Upper lobe of right lung (tissue), 1 donor: ENCODE results near the gene SMAP1. TPM values are rescaled to one million over a fixed set of nuclear protein-coding genes. Genes with fewer than 3 reads are reported as not detected.

ENCODE experiments used
- ATAC-seq: fragments of 200-7000 bp; cut with Tn5 transposase; one replicate; pipeline ENCODE4 v1.9.1; 2020; ENCODE audit warnings: mild to moderate bottlenecking, moderate library complexity
- DNase-seq: peaks from one replicate; pipeline ENCODE4 v3.0.0-alpha.2; 2020
- H3K27ac ChIP-seq: fragments of 200-600 bp; one replicate; pipeline ENCODE4 v1.8.0; 2022
- H3K27me3 ChIP-seq: fragments of 200-600 bp; one replicate; pipeline ENCODE4 v1.8.0; 2022; ENCODE audit warnings: mild to moderate bottlenecking
- H3K36me3 ChIP-seq: fragments of 200-600 bp; one replicate; pipeline ENCODE4 v1.8.0; 2022
- H3K4me1 ChIP-seq: fragments of 200-600 bp; one replicate; pipeline ENCODE4 v1.8.0; 2022
- H3K4me3 ChIP-seq: fragments of 200-600 bp; one replicate; pipeline ENCODE4 v1.8.0; 2022; ENCODE audit warnings: mild to moderate bottlenecking
- H3K9me3 ChIP-seq: fragments of 200-600 bp; one replicate; pipeline ENCODE4 v1.8.0; 2022
- CTCF ChIP-seq: fragments of 200-600 bp; IDR thresholded peaks from one replicate; pipeline ENCODE4 v1.8.0; 2022; ENCODE audit warnings: antibody characterized with exemption
- intact Hi-C: fragments of 100-400 bp; cut with DNase I; formaldehyde crosslinking; loops from one replicate; pipeline ENCODE4 v1.11.0; 2022
- total RNA-seq: library from RNA; stranded (reverse); fragmentation: NEBNext Ultra II Directional; extraction: Animal tissue kit (Norgen Biotek cat#: 25700); gene quantifications from one replicate; pipeline ENCODE4 v1.2.1, GENCODE V29; 2021
- donor health status: DM: no; HTN: yes; CAD: no; lungs with severe emphysema.

The SMAP1 gene
- total RNA-seq, 1 donor from 2014 or later, result 25.0 TPM

DNA sequence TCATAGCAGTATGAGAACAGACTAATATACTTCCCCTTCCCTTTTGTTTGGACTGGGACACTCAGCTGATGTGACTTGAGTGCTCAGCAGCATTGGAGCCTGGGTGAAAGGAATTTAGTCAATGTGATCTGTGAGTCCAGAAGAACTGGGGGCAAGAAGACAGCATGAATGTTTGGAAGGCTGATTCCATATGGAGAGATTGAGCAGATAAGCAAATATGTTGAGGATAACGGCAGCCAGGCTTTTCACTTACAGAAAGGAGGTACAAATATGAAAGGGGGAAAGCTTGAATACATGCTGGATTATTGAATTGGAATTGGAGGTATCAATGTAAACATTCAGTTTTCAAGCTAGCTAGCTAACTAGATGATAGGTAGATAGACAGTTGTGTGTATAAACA lies 37.8 kb upstream of the SMAP1 start:
- H3K4me1 ChIP-seq, result no peaks in the 10 kb centered on the region
- ATAC-seq (no peak), DNase-seq (no peak)
- no peaks in the 10 kb centered on the region for H3K9me3 ChIP-seq
- H3K4me3 ChIP-seq, result no peak overlapping the region
- intact Hi-C loops, result no loop called here
- no peak for TF ChIP-seq CTCF
- no peak overlapping the region for H3K27ac ChIP-seq
- H3K36me3 ChIP-seq, result no peaks in the 10 kb centered on the region
- H3K27me3 ChIP-seq, result no peaks in the 10 kb centered on the region

DNA sequence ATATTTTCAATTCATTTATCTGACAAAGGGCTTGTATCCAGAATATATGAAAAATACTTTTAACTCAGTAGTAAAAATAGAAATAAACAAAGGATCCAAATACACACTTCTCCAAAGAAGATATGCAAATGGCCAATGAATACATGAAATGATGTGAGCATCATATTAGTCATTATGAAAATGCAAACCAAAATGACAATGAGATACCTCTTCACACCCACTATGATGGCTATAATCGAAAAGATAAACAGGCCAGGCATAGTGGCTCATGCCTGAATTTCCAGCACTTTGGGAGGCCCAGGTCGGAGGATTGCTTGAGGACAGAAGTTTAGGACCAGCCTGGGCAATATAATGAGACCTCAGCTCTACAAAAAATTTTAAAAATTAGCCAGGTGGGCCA lies 33.8 kb upstream of the SMAP1 start:
- intact Hi-C loops, result no loop called here
- Histone ChIP-seq H3K36me3 (no peaks in the 10 kb centered on the region), H3K4me3 (no peak overlapping the region), H3K27me3 (no peaks in the 10 kb centered on the region), H3K27ac (no peak overlapping the region), H3K4me1 (no peaks in the 10 kb centered on the region), H3K9me3 (no peaks in the 10 kb centered on the region)
- DNase-seq (no peak), ATAC-seq (no peak)
- no peak for TF ChIP-seq CTCF

GRCh38 chr6:70636596-70636995 lies 31.1 kb upstream of the SMAP1 start:
- no peaks in the 10 kb centered on the region for H3K4me1 ChIP-seq
- DNase-seq, result no peak
- intact Hi-C loops, result no loop called here
- TF ChIP-seq CTCF, result no peak
- no peaks in the 10 kb centered on the region for H3K36me3 ChIP-seq
- no peaks in the 10 kb centered on the region for H3K9me3 ChIP-seq
- ATAC-seq, result no peak
- H3K27ac ChIP-seq, result no peak overlapping the region
- H3K4me3 ChIP-seq, result no peak overlapping the region
- no peaks in the 10 kb centered on the region for H3K27me3 ChIP-seq

GRCh38 chr6:70638468-70638867 lies 29.2 kb upstream of the SMAP1 start:
- Histone ChIP-seq H3K36me3 (no peaks in the 10 kb centered on the region), H3K27me3 (no peaks in the 10 kb centered on the region), H3K4me3 (no peak overlapping the region), H3K27ac (no peak overlapping the region), H3K9me3 (no peaks in the 10 kb centered on the region), H3K4me1 (no peaks in the 10 kb centered on the region)
- DNase-seq (no peak), ATAC-seq (no peak)
- intact Hi-C loops, result no loop called here
- TF ChIP-seq CTCF, result no peak

DNA sequence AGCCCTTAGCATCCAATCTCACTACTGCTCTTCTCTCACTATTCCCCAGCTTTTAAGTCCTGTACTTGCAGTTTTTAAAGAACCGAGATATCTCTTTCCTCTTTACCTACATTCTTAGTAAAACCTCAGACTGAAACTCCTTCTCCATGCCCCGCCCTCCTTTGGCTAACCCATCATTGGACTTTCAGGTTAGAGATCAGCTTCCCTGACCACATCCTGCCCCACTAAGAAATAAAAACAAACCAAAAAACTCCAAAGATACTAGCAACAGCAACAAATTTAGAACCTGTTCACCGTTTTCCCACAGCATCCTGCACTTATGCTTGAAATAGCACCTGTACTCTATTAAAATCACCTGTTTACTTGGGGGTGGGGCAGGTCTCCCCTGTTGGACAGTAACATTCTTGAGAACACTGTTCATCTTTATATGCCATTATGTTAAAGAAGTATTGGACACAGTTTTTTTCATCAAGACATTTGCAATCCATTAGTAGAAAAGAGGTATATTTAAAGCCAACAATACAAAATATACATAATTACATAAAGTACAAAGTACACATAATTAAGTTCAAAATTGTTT lies 16.3 kb upstream of the SMAP1 start:
- H3K4me3 ChIP-seq, result no peak overlapping the region
- H3K9me3 ChIP-seq, result no peaks in the 10 kb centered on the region
- no peaks in the 10 kb centered on the region for H3K4me1 ChIP-seq
- no peak for TF ChIP-seq CTCF
- intact Hi-C loops, result no loop called here
- no peaks in the 10 kb centered on the region for H3K27me3 ChIP-seq
- H3K36me3 ChIP-seq, result no peaks in the 10 kb centered on the region
- H3K27ac ChIP-seq, result no peak overlapping the region
- DNase-seq (no peak), ATAC-seq (no peak)

- no peaks in the 10 kb centered on the region for H3K27me3 ChIP-seq
- intact Hi-C loops, result no loop called here
- ATAC-seq, result no peak
Measured at GRCh38 chr6:70652216-70652615, 15.5 kb upstream of the SMAP1 start.

More at GRCh38 chr6:70652216-70652615, 15.5 kb upstream of the SMAP1 start:
- H3K4me1 ChIP-seq, result no peaks in the 10 kb centered on the region
- H3K27ac ChIP-seq, result no peak overlapping the region
- no peaks in the 10 kb centered on the region for H3K9me3 ChIP-seq
- H3K36me3 ChIP-seq, result no peaks in the 10 kb centered on the region
- no peak for TF ChIP-seq CTCF
- no peak for DNase-seq
- H3K4me3 ChIP-seq, result no peak overlapping the region
